Endothelial cell of umbilical vein (primary cell): ENCODE results near the gene BCL11B. TPM values are rescaled to one million over a fixed set of nuclear protein-coding genes. Genes with fewer than 3 reads are reported as not detected.

Source experiments
- BruUV-seq: library from RNA; stranded (reverse); fragments of 400-500 nt; replicated peaks from 2 replicates; lab custom pipeline; 2021; lab: Mats Ljungman, UMichigan
- CTCF ChIA-PET: fragments of 300-600, 350-600 bp; sonication (Branson Sonifier 250); formaldehyde crosslinking; loops from one replicate; lab custom pipeline; 2021; ENCODE audit warnings: antibody characterized with exemption, inconsistent platforms; lab: Charles Lee
- POLR2A ChIA-PET: fragments of 300-600, 350-600 bp; sonication (Branson Sonifier 250); formaldehyde crosslinking; loops from one replicate; lab custom pipeline; 2021; ENCODE audit warnings: antibody characterized with exemption, inconsistent platforms; lab: Charles Lee
- DNase-seq: peaks from one replicate; pipeline ENCODE4 v3.0.0-alpha.2; 2011; ENCODE audit warnings: low read depth, low spot score
- FAIRE-seq: peaks from 2 replicates; lab custom pipeline; 2011; peaks lifted over from hg19 to GRCh38; lab: Jason Lieb, UNC
- H2AFZ ChIP-seq: 2 replicates; pipeline ENCODE4 v1.6.0; 2012; ENCODE audit warnings: low read depth, low read length, control low read depth, inconsistent platforms
- H3K27ac ChIP-seq: 2 replicates; pipeline ENCODE4 v1.5.1; 2011; ENCODE audit warnings: low read depth, mild to moderate bottlenecking, control low read depth, low read length, moderate library complexity; ENCODE audit not compliant: insufficient read depth
- H3K27me3 ChIP-seq, 2 experiments: 2 replicates each; pipeline versions ENCODE4 v1.6.0 to v1.6.1; 2011; ENCODE audit warnings: low read length in 2 of 2, mixed read lengths in 1 of 2; ENCODE audit not compliant: control insufficient read depth in 2 of 2, insufficient read depth in 2 of 2
- H3K36me3 ChIP-seq, 2 experiments: 2 replicates in 1 of 2; 3 replicates in 1 of 2; pipeline ENCODE4 v1.5.1; 2011; ENCODE audit warnings: low read length in 2 of 2, mild to moderate bottlenecking in 1 of 2, moderate library complexity in 1 of 2; ENCODE audit not compliant: control insufficient read depth in 2 of 2, insufficient read depth in 2 of 2; ENCODE audit errors: extremely low read depth in 1 of 2
- H3K4me1 ChIP-seq: 3 replicates; pipeline ENCODE4 v1.5.1; 2011; ENCODE audit warnings: mild to moderate bottlenecking, low read length; ENCODE audit not compliant: control insufficient read depth, insufficient read depth; ENCODE audit errors: extremely low read depth
- H3K4me2 ChIP-seq: 2 replicates; pipeline ENCODE4 v1.6.1; 2011; ENCODE audit warnings: low read length, control low read depth, mixed read lengths; ENCODE audit not compliant: insufficient read depth
- H3K4me3 ChIP-seq, 3 experiments: fragments of 200-600 bp in 1 of 3; sonication (generic), shearing (Covaris generic) in 1 of 3; replicated peaks in 1 of 3; 2 replicates each; pipeline ENCODE4 v1.5.1; 2011 to 2016; ENCODE audit warnings: control low read depth in 3 of 3, low read length in 3 of 3, mild to moderate bottlenecking in 2 of 3, inconsistent platforms in 1 of 3, low read depth in 1 of 3, moderate library complexity in 1 of 3; ENCODE audit not compliant: insufficient read depth in 1 of 3
- H3K79me2 ChIP-seq: 2 replicates; pipeline ENCODE4 v1.6.0; 2012; ENCODE audit warnings: low read length, inconsistent platforms; ENCODE audit not compliant: control insufficient read depth, insufficient read depth
- H3K9ac ChIP-seq: replicated peaks from 2 replicates; pipeline ENCODE3; 2011; ENCODE audit warnings: low read length, control low read depth; ENCODE audit not compliant: insufficient read depth; ENCODE audit errors: extremely low read depth
- H3K9me1 ChIP-seq: replicated peaks from 3 replicates; pipeline ENCODE4 v1.6.0; 2011; ENCODE audit warnings: mild to moderate bottlenecking, low read length; ENCODE audit not compliant: control insufficient read depth, insufficient read depth; ENCODE audit errors: extremely low read depth
- H3K9me3 ChIP-seq: replicated peaks from 2 replicates; pipeline ENCODE4 v1.5.1; 2012; ENCODE audit warnings: low read length, inconsistent platforms; ENCODE audit not compliant: control insufficient read depth, insufficient read depth
- H4K20me1 ChIP-seq: replicated peaks from 2 replicates; pipeline ENCODE3; 2011; ENCODE audit warnings: mild to moderate bottlenecking, low read length; ENCODE audit not compliant: control insufficient read depth, insufficient read depth; ENCODE audit errors: extremely low read depth
- CTCF ChIP-seq, 2 donors: IDR thresholded peaks; 1 replicate in 1 of 2; 2 replicates in 1 of 2; pipeline ENCODE4 v1.5.1; 2011; ENCODE audit warnings: low read length in 2 of 2, mild to moderate bottlenecking in 2 of 2, moderate library complexity in 2 of 2, control low read depth in 1 of 2, inconsistent platforms in 1 of 2, low read depth in 1 of 2; ENCODE audit not compliant: insufficient read depth in 1 of 2; ENCODE audit errors: extremely low read depth in 1 of 2
- EZH2 ChIP-seq: IDR thresholded peaks from 2 replicates; pipeline ENCODE4 v1.6.1; 2012; ENCODE audit warnings: borderline replicate concordance, low read depth, mild to moderate bottlenecking, moderate library complexity, low read length, inconsistent platforms; ENCODE audit not compliant: severe bottlenecking
- FOS ChIP-seq: IDR thresholded peaks from 2 replicates; pipeline ENCODE4 v1.6.1; 2011; ENCODE audit warnings: mild to moderate bottlenecking, low read length, moderate library complexity, borderline replicate concordance; ENCODE audit not compliant: insufficient read depth
- GATA2 ChIP-seq: IDR thresholded peaks from 2 replicates; pipeline ENCODE4 v1.7.0; 2011; ENCODE audit warnings: low read depth, mild to moderate bottlenecking, moderate library complexity, mixed read lengths, low read length; ENCODE audit not compliant: insufficient read length, insufficient read depth
- JUN ChIP-seq: IDR thresholded peaks from 2 replicates; pipeline ENCODE4 v1.6.1; 2011; ENCODE audit warnings: borderline replicate concordance, low read depth; ENCODE audit not compliant: insufficient read length, insufficient read depth
- MAX ChIP-seq: IDR thresholded peaks from 2 replicates; pipeline ENCODE4 v1.6.1; 2011; ENCODE audit not compliant: insufficient read depth, insufficient read length
- MYC ChIP-seq: IDR thresholded peaks from one replicate; pipeline ENCODE4 v1.6.1; 2011; ENCODE audit warnings: mild to moderate bottlenecking, low read depth, low read length
- POLR2A ChIP-seq: IDR thresholded peaks from 2 replicates; pipeline ENCODE4 v1.6.1; 2012; ENCODE audit warnings: low read depth, mild to moderate bottlenecking, control low read depth, low read length
- POLR2AphosphoS5 ChIP-seq: IDR thresholded peaks from 2 replicates; pipeline ENCODE4 v1.6.1; 2012; ENCODE audit warnings: low read depth, mild to moderate bottlenecking, control low read depth, low read length, moderate library complexity; ENCODE audit not compliant: insufficient read depth
- dilution Hi-C: fragments of 300-500 bp; cut with MboI; formaldehyde crosslinking; loops from one replicate; pipeline ENCODE4 v1.15.0; 2019; ENCODE audit warnings: low sequenced_read_pairs; ENCODE audit not compliant: extremely low pct_ligation_motif_present
- intact Hi-C: fragments of 100-400 bp; cut with micrococcal nuclease; formaldehyde crosslinking; loops from one replicate; pipeline ENCODE4 v1.10.0; 2022
- polyA plus RNA-seq, 4 experiments: library from polyadenylated mRNA; depleted of rRNA in 3 of 4; stranded (reverse) in 3 of 4; unstranded in 1 of 4; fragments of >200 nt; gene quantifications; 2 replicates each; pipeline versions ENCODE4 v1.2.1 to v1.2.3, GENCODE V29; 2011 to 2012; ENCODE audit warnings: missing spikeins in 1 of 4
- total RNA-seq: library from RNA; stranded (reverse); gene quantifications from 2 replicates; pipeline ENCODE4 v1.2.3, GENCODE V29; 2021

Gene BCL11B
- total and polyA plus RNA-seq, 2 donors (not counting 3 experiments of a cell fraction or from before 2014, with no cell fraction given) = 0.03 to 0.07 TPM

- dilution Hi-C loops (no loop called here), intact Hi-C loops (no loop called here)
- FAIRE-seq (no peak), DNase-seq (no peak)
- Histone ChIP-seq H3K4me3 (no peak overlapping the region), H3K4me2 (no peak overlapping the region), H3K4me1 (no peaks in the 10 kb centered on the region), H2AFZ (no peak overlapping the region), H3K36me3 (no peaks in the 10 kb centered on the region), H3K27me3 (no peaks in the 10 kb centered on the region), H4K20me1 (no peaks in the 10 kb centered on the region), H3K27ac (no peak overlapping the region), H3K9me3 (no peaks in the 10 kb centered on the region), H3K9me1 (no peaks in the 10 kb centered on the region), H3K79me2 (no peaks in the 10 kb centered on the region), H3K9ac (no peak overlapping the region)
- CTCF ChIA-PET = no interaction called here
- POLR2A ChIA-PET = interaction anchor here (0.7 kb wide), 1 partner anchor 96 kb away, joined by 12 read pairs; no protein-coding TSS in a partner anchor
- no TSS peak for BruUV-seq
- no peak for TF ChIP-seq FOS
- TF ChIP-seq GATA2 = no peak
- no peak for TF ChIP-seq MYC
- TF ChIP-seq JUN = no peak
- TF ChIP-seq POLR2AphosphoS5 = no peak
- TF ChIP-seq CTCF (IDR thresholded peaks at IDR 0.05; ENCODE audit: extremely low read depth in 1 of 2, insufficient read depth in 1 of 2, low read depth in 1 of 2, low read length in 2 of 2) = no peak
- TF ChIP-seq MAX = no peak
- no peak for TF ChIP-seq EZH2
- TF ChIP-seq POLR2A = no peak
These were observed 151.3 kb downstream of the BCL11B start for GRCh38 chr14:99120526-99121318.
